Measurements from ENCODE around the gene KLF11. TPM values are rescaled to one million over a fixed set of nuclear protein-coding genes. Genes with fewer than 3 reads are reported as not detected.
A peak's percentile ranks its signal among the peaks of the same experiment; 100 is the strongest.

The KLF11 gene
- total and polyA plus RNA-seq, 9 of the 15 experiments (the other 6 are each of a cell fraction or from before 2014, with no cell fraction given): 2.1 to 13.4 (median 6.5) TPM

GRCh38 chr2:10019602-10020400 lies 23.5 kb upstream of the KLF11 start:
- CTCF ChIA-PET (ENCODE audit: low intra/inter-chr PET ratio): no interaction called here
- POLR2A ChIA-PET: interaction anchor here (0.6 to 1.3 kb wide), 5 partner anchors 9 to 205 kb away, joined by 3 to 8 read pairs (median 4); no protein-coding TSS in a partner anchor
- peak overlapping the region; percentile 87 for H2AFZ ChIP-seq (ENCODE audit: low read depth, low read length)
- no peak for TF ChIP-seq ZNF146 (CRISPR knock-in tag; IDR thresholded peaks at IDR 0.05; ENCODE audit: unreplicated experiment)
- peak in 2 of 3 experiments; percentile 13; a peak in 2 of 6 replicates for TF ChIP-seq CTCF (IDR thresholded peaks at IDR 0.05 in 2 of 3, conservative IDR thresholded peaks at IDR 0.05 in 1 of 3; ENCODE audit: insufficient read depth in 2 of 3, low read depth in 1 of 3, low read length in 3 of 3)
- TF ChIP-seq MAX (CRISPR knock-in tag; IDR thresholded peaks at IDR 0.05): peak; percentile 29; the same call in 1 of the 2 replicates
- no peak for TF ChIP-seq ELK1 (CRISPR knock-in tag; IDR thresholded peaks at IDR 0.05)

More at GRCh38 chr2:10019602-10020400, 23.5 kb upstream of the KLF11 start:
- Histone ChIP-seq H3K9me1 (ENCODE audit: control insufficient read depth, insufficient read depth, low read length) (no peaks in the 10 kb centered on the region), H3K36me3 (ENCODE audit: control insufficient read depth, insufficient read depth, low read length) (no peaks in the 10 kb centered on the region), H3K4me2 (ENCODE audit: insufficient read depth, low read length) (peak overlapping the region; percentile 17; the same call in 1 of the 2 replicates), H4K20me1 (replicated peaks; ENCODE audit: control insufficient read depth, insufficient read depth, low read length) (no peaks in the 10 kb centered on the region), H3K27me3 (ENCODE audit: control insufficient read depth in 2 of 2, insufficient read depth in 2 of 2, low read length in 2 of 2) (peaks cover 0 to 4% of the 10 kb centered on the region in 2 experiments; a peak in 1 of 5 replicates), H3K9ac (ENCODE audit: insufficient read depth in 1 of 2, low read depth in 2 of 2, low read length in 2 of 2) (peak overlapping the region in 1 of 2 experiments; percentile 69; a peak in 2 of 4 replicates), H3K4me3 (no peak overlapping the region), H3K4me1 (replicated peaks in 1 of 2; ENCODE audit: control insufficient read depth in 2 of 2, insufficient read depth in 2 of 2, low read length in 2 of 2) (peaks cover 11 to 39% of the 10 kb centered on the region in 2 experiments; a peak in 4 of 5 replicates), H3K79me2 (ENCODE audit: control insufficient read depth, insufficient read depth, low read length) (no peaks in the 10 kb centered on the region), H3K9me3 (replicated peaks; ENCODE audit: control insufficient read depth, insufficient read depth, low read depth, low read length) (no peaks in the 10 kb centered on the region), H3K27ac (ENCODE audit: extremely low read depth, low read depth, low read length) (no peak overlapping the region)
- in situ Hi-C loops (cut with MboI): no loop called here
- intact Hi-C loops (cut with micrococcal nuclease): no loop called here
- no TSS peak for BruUV-seq (replicated peaks)
- FAIRE-seq (peak; percentile 35), DNase-seq (ENCODE audit: extremely low read depth in 1 of 4, low spot score in 3 of 4) (no peak), ATAC-seq (peak; percentile 52)
- WGBS (ENCODE audit: insufficient coverage, low coverage, missing lambda C conversion rate): 60% methylated on average over 25 of the region's 27 CpGs
